NCI-H187 (cell line): ENCODE results near the gene ZKSCAN5.

ENCODE experiments used
- DNase-seq, 2 experiments: peaks; one replicate each; lab custom pipeline; 2025; lab: John Stamatoyannopoulos, UW

ZKSCAN5 gene

DNA sequence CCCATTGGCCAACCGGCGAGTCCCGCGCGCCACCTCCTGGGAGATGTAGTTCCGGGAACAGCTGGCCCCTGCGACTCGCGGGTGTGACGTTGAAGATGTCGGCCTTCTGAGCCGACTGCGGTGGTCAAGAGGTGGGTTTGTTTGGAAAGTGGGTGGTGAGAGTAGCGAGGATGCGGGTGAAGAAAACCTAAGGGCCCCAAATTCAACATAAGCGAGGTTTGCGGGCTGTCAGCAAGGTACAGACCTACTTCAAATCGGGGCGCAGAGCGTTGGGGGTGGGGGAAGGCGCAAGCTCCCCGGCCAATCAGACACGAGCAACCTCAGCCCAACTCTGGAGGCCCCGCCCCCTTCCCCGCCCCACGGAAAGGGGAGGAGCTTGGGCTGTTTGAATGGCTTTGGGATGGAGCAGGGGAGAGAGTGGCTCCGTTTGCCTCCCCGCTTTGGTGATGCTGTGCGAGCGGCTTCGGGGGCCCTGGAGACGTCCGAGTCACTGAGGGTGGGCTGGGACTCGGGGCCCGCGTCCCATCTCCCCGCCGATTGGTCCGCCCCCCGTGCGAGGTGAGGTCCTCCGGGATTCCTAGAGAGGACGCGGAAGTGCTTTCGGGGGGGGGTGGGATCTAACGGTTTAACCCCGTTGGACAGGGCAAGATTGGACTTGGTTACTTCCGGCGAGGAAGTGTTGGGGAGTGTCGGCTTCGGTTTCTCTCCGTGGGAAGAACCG, at the start of gene ZKSCAN5:
Gene ZKSCAN5, plus strand, starts transcription at position 60 of the 721 bp plus-strand sequence. CDS start 1,383 bp downstream, outside the sequence.
- peak; percentile 95 to 99 for DNase-seq

DNA sequence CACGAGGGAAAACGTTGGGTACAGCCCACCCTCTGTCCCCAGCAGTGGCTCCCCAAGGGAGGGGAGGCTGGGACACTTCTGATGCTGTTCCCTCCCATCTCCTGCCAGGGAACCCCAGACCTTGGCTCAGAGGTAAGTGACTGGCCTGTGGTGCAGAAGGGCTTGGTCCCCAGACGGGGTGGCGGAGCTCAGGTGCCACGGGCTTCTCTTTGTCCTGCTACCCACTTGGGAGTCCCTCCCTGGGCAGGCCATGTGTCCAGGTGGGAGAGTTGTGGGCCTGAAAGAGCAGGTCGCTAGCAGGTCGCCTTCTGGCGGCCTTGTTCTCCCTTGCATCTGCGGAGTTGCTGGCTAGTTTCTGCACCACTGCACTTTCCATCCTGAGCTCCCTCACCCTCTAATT, 48.6 kb upstream of the ZKSCAN5 start:
- DNase-seq = no peak

DNA sequence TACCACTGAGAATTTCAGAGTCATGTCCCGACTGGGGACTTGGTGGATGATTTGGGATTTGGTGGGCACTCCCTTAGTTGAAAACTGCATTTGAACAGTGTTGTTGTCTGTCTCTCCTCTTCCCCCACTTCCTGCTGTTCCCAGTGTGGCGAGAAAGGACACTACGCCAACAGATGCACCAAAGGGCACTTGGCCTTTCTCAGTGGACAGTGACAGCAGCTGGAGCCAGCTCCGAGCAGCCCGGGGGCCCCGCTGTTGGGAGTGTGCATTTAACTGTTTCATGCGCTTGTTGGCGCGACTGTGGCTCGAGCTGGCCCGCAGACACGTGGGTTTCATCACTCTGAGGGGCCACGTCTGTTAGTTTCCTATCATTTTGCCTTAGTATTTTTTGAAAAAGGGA, 48.2 kb upstream of the ZKSCAN5 start:
- DNase-seq = no peak

DNA sequence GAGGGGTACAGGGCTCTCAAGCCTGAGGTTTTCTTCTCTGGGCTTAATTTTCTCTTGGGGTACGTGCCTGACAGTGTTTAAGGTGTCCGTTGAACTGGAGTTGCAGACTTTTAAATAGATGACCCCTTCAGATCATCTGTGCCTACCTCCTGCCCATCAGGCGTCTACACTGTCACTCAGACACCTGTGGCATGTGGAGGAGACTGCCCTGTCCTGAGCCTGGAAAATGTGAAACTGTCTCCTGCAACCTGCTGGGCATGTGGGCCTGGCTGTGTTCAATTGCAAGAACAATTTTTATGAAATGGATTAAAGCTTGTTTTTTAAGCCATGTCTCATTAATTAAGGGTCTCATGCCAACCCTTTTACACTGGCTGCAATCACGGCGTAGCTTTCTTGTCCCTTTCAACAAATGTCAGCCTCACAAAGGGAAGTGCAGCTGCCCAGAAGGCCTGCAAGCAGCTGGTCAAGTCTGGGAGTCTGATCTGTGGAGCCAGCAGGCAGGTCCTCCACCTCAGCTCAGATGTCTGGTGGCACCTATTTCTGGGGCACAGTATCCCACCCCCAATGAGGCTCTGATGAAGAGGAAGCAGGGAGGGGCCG, 47.3 kb upstream of the ZKSCAN5 start:
- DNase-seq = no peak

DNA sequence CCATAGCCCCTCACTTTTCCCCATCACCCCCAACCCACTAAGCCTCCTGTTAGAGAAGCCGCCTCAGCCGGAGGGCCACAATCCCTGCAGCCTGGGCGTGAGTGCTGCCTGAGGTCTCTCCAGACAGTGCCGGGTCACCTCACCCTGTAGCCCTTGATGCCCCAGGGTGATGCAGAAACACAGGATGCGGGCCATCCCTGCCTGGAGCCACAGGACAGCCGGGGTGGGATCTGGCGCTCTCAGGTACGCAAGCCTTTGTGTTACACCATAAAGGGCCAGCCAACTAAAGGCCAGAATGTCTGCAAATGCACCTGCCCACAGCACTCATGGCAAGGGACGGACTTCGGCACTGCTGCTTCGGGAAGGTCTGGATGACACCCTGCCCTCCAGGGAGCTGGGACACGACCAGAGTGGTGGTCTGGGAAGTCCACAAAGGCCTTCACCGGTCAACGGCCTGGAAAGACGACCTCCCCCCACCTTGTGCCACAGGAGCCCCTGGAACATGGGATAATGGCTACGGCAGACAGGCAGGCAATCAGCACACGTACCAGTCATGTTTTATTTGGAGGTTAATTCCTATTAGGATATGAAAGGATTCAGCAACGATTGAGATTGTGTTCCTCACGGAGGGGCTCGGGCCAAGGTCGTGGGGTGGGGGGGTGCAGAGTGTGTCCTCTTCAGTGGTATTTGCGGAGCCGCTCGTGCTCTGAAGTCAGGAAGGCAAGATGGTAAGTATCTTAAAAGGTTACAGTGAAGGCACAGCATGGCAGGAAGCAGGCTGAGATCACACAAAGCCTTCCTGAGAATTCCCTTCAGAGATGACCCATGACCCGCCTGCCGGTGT, 46.6 kb upstream of the ZKSCAN5 start:
- DNase-seq = no peak

DNA sequence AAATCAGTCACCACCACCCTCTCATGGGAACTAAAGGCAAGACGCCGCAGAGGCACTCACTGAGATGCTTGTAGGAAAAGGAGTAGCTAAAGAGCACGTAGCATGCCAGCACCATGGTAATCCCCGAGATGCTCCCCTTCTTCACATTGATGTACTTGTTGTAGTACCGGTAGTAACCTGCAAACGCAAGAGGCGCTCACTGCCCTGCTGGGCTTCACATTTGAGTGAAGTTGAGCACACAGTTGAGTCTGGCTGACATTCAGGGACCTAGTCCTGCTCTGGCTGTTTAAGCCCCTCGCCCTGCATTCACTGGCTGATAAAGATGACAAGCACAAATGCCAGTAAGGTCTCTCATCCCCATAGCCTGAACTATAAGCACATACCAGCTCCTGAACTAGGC, 45.4 kb upstream of the ZKSCAN5 start:
- no peak for DNase-seq

DNA sequence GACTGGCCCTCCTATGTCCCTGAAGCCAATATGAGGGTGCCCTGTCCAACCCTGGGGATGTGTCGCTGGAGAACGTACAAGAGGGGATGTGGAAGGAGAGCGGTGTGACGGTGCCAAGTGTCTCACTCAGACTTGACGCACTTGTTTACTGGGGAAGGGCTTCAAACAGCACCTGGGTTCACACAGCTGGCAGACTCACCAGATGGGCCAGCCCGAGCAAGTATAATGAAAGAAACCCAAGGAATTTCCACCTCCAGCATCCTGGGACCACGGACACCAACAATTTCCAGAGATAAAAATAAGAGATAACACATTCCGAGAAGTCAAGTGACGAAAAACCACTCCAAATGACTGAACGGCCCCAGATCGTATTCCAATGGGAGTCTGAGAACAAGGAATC, 43.8 kb upstream of the ZKSCAN5 start:
- no peak for DNase-seq

DNA sequence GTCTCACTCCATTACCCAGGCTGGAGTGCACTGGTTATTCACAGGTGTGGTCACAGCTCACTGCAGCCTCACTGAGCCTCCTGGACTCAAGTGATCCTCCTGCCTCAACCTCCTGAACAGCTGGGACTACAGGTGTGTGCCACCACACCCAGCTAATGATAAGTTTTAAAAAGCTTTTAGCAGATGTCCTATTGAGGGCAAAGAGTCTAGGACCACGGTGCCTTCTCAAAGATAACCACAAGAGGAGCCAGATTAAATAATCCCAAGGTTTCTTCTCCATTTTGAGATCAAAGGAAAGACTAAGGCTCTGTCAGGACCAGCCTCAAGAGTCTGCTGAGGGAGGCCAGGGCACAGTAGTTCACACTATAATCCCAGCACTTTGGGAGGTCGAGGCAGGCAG, 43.2 kb upstream of the ZKSCAN5 start:
- DNase-seq = no peak

DNA sequence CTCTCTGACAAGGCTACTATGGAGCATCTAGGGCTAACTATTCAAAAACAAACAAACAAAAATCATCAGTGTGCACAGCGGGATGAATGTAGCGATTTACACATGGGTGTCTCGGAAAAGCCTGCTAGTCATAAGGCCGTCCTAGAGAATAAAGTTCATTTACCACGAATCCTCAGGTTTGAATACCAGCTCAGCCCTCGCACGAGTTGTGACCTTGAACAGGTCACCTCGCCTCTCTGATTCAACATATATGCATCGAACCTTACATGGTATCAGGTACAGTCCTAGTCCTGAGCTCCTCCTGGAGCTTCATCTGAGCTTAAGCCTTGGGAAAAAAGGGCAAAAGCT, 39.1 kb upstream of the ZKSCAN5 start:
- DNase-seq = no peak

DNA sequence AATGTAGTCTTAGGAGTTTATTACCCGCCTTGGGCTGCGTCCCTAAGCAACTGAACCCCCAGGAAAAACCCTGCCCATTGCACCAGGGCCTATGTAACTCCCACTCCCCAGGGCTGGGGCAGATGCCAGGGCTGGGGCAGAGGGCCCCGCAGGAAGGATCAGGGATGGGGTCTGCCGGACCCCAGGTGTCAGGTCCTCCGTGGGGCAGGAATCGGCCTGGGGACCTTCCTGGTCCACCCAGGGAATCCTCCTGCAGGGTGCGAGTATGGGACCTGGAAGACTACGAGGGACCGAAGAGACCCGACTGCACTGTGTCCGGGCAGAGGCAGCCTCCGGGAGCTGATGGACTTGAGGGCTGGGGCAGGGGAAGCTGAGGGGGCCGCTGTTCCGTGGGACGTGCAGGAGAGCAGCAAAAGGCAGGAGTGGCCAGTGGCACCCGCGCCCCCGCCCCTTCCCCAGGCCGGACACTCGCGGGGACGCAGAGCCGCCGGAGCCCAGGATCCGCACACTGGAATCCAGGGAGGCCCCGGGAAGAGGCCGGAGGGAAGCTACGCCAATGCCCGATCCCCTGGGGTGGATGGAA, 36.0 kb upstream of the ZKSCAN5 start:
- no peak for DNase-seq

DNA sequence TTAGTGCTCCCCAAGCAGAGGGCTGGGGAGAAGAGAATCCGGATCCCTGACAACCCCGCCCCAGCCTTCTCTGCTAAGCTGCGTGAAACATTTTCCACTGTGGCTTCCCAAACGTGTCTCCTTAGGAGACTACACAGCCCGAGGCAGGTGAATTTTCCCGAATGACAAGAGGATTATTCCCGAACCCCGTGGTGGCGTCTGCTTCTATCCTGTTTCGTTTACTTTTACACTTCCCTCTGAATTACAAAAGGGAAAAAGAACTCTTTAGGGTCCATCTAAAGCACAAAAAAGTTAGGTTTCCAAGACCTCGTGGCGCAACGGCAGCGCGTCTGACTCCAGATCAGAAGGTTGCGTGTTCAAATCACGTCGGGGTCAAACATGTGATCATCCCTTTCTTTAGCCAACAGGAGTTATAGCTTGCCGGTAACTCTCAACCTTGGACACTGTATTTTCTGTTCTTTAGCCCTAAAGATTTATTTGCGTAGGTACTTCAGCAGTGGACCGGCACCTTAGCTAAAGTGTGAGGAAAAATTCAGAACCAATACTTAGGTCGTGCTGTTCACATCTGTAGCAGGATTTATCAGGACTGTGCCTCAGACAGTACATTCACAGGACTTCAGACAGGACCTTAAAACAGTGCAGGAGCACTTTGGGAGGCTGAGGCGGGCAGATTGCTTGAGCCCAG, 34.9 kb upstream of the ZKSCAN5 start:
- DNase-seq = no peak

DNA sequence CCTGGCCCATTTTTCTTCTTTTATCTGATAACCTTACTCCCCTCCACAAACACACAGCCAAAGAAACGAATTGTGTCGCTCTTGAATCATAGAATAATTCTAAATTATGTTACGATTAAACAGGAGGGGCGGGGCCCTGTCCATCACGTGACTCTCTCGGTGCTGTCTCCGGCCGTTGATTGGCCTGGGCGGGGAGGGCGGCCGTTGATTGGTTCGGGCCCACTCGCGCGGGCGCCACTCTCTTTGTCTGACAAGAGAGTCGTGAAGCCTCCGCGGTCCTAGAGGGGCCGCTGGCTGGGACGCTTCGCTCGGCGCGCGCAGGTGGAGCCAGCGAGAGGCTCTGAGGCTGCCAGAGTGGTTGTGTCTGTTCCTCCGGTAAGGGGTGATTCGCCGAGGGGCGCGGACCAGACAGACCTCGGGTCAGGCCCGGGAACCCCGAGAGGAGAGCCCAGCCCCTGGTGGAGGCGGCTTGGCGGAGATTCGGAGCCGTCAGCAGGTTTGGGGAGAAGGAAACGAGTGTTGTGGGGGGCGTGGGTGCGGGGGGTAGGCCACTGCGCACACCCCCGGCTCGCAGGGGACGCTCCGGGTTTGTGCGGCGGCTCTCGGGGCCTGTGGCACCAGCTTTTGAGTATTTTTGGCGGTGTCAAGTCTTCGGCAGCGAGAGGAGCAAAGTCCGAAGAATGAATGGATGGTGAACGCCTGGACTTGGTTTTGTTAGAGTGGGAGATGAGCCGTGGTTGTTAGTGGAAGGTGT, 31.7 kb upstream of the ZKSCAN5 start, which contains the start of gene ZNF789:
Gene ZNF789, plus strand, starts transcription at position 330 of the 754 bp plus-strand sequence. CDS start 3,567 bp downstream, outside the sequence.
- peak; percentile 92 to 98 for DNase-seq

DNA sequence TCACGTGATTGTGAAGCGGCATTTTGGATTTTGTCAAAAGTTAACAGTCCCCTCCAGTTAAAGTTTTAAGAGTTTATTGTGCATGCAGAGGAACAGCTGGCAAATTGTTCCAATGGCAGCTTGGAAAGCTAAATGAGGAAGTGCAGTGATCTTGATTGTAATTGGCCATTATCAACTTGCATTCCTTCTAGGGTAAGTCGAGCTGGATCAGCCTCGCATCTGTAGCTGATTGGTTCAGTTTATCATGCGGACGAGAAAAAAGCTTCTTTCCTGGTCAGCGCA, 31.2 kb upstream of the ZKSCAN5 start:
- no peak for DNase-seq

DNA sequence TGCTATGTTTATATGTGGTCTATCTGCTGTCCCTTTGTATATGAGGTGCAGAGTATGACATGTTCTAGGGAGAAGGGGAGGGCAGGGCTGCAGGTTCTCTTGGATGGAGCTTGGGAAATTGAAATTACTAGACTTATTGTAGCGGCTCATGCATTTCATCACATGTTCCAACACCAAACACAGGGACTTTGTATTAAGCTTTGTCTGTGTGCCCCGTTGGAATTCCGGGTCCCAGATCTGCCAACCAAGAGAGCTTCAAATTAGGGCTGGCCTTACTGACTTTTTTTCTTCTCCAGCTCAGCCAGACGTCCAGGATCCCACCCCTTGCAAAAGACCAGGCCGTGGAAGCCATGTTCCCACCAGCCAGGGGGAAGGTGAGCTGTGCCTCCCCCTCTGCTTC, 28.4 kb upstream of the ZKSCAN5 start:
- no peak for DNase-seq

DNA sequence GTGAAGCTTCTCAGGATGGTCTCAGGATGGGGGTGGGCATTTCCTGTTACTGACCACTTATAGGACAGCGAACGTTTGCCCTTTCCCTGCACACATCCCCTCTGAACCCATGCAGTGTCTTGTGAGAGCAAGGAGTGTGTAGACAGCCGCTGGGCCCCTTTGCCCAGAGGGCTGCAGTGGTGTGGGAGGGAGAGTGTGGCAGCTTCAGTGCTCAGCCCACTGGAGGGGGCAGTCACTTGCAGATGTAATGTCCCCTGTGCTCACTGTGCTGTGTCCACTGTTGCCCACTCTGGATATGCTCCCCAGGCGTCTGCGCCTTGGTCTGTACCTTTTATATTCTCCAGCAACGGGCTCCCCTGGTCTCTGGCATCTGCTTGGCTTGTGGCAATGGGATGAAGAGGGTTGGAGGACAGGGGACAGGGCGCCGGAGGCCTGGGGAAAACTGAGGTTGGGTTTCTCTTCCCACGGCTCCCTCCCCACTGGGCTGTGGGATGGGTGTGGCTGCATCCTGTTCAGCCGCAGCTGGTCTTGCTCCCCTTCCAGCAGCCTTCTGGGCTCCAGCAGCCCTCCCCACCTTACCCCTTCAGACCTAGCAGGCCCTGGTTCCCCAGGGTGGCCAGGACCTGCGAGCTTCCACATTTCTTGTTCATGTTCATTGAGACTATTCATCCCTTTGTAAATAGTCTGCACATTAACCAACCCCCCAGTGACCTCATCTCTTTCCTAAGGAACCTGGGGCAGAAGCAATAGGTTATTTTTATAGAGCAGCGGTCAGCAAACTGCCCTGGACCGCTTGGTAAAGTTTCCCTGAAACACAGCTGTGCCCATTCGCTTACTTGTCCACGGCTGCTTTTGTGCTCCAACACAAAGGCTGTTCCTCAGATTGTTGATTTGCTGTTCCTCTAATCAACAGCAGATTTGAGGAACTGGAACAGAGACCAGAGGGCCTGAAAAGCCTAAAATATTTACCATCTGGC, 25.7 kb upstream of the ZKSCAN5 start:
- DNase-seq = no peak

DNA sequence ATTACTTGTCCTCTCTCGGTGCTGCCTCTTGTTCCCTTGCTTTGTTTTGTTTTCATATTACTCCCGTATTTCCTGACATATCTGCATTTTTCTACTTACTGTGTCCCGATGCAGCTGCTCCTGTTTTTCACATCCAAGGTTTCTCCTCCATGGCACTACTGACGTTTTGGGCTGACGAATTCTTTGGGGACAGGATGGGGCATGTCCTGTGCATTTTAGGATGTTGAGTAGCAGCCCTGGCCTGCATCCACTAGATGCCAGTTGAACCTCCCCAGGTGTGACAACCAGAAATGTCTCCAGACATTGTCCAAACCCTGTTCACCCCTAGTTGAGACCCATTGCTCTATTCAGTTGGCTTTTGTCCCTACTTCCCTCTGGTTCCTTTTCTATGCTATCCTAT, 19.4 kb upstream of the ZKSCAN5 start:
- no peak for DNase-seq

DNA sequence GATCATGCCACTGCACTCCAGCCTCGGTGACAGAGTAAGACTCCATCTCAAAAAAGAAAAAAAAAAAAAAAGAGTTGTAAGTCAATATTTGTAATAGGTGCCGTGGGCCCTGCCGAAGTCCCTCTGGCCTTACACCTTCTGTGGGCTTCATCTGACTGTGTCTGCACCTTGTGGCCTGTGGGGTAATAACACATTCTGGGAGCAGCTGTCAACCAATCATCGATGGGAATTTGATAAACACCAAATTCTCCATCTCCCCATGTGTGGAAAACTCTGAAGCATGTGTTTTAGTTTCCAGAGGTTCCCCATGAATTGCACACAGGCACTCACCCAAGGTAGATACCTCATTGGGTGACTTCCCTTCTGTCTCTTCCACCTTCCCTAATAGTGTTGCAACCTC, 15.2 kb upstream of the ZKSCAN5 start:
- no peak for DNase-seq

DNA sequence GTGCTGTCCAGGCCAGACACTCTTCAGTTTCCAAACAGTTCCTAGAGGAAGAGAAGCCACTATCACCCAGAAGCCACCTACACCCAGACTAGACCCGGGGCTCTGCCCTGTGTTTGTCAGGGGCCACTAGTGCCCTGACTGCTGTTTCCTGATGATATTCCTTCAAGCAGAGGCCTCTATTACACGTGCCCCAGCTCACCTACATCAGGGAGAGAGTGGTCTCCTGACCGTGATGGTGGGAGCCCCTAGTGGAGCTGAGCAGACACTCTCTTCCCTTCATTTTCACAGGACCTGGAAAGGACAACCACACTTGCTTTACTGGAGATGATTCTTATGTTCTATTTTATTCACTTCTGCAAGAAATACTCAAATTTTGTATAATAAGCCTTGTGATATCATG, 13.6 kb upstream of the ZKSCAN5 start:
- no peak for DNase-seq

DNA sequence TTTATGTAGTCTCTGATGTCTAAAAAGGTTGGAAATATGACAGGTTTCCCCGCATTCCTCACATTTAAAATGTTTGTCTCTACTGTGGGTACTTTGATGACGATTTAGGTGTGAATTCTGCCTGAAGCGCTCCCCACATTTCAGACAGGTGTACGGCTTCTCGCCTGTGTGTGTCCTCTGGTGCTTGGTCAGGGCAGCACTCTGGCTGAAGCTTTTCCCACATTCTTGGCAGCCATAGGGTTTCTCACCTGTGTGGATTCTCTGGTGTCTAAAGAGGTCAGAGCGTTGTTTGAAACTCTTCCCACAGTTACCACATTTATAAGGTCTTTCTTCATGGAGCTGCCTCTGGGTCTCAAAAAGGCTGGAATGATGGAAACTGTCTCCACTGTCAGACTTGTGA, 10.6 kb upstream of the ZKSCAN5 start:
- DNase-seq = no peak
